Measurements from ENCODE around the gene FCGR1A.
"Not testable (repeated sequence)": the region's sequence is repeated elsewhere in the genome, so short reads cannot be mapped to it uniquely, and the experiment has no call there.

FCGR1A gene

DNA sequence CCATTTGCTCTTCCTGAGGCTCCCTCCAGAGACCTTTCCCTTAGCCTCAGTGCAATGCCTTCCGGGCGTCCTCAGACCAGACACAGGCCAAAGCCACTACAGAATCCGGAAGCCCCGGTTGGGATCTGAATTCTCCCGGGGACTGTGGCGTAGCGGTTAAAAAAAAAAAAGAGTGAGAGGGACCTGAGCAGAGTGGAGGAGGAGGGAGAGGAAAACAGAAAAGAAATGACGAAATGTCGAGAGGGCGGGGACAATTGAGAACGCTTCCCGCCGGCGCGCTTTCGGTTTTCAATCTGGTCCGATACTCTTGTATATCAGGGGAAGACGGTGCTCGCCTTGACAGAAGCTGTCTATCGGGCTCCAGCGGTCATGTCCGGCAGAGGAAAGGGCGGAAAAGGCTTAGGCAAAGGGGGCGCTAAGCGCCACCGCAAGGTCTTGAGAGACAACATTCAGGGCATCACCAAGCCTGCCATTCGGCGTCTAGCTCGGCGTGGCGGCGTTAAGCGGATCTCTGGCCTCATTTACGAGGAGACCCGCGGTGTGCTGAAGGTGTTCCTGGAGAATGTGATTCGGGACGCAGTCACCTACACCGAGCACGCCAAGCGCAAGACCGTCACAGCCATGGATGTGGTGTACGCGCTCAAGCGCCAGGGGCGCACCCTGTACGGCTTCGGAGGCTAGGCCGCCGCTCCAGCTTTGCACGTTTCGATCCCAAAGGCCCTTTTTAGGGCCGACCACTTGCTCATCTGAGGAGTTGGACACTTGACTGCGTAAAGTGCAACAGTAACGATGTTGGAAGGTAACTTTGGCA is 50.0 kb downstream of the FCGR1A start:
- DNase-seq (ENCODE audit: low read depth in 2 of 2): not testable (repeated sequence)

DNA sequence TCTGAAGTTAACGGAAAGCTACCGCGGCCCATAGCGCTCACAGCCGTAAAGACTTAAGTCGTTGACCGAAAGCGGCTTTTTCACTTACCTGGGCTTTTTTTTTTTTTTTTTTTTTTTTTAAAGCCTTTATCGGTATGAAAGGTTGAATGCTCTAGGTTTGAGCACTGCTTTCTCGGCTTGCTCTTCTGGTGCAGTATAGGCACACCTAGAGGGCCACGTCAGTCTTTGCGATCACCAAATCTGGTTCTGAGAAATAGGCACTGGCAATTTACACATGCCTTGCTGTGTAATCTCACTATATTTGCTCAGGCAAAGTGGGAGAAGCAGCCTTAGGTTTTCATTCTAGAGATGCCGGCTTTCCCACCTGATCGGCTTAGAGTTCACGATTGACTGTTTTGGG is 50.6 kb downstream of the FCGR1A start:
- not testable (repeated sequence) for DNase-seq (ENCODE audit: low read depth in 2 of 2)

DNA sequence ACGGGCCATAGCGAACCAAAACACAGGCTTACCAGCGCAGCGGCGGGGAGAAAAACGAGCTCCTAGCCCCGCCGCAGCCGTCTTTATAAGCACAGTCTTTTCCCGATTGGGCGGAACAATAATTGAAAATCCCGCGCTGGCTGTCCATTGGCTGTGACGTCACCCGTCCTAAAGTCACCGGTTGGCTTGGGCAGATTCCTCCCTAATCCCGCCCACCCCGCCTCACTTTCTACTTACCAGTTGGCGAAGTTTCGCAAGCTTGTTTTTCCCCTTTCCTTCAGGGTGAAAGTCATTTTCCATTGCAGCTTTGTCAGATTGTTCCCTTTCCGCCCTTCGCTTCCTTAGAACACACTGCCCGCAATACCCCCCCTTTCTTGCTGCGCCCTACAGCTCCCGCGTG is 58.7 kb downstream of the FCGR1A start:
- DNase-seq (ENCODE audit: low read depth in 2 of 2): not testable (repeated sequence)

Measured in stimulated activated CD4-positive, alpha-beta T cell treated with anti-CD3 and anti-CD28 coated beads, Interleukin-15, amount 100 ng/mL, for 48 hours (primary cell).